Measurements from ENCODE around the gene PPP2R5D.
A peak's percentile ranks its signal among the peaks of the same experiment; 100 is the strongest.
"Not testable (repeated sequence)": the region's sequence is repeated elsewhere in the genome, so short reads cannot be mapped to it uniquely, and the experiment has no call there.

The PPP2R5D gene

GRCh38 chr6:42947950-42948349, 36.4 kb upstream of the PPP2R5D start:
- H3K27ac ChIP-seq (ENCODE audit: low read depth, low read length, severe bottlenecking), result no peak overlapping the region
- no peaks in the 10 kb centered on the region for H3K9me3 ChIP-seq (ENCODE audit: control insufficient read depth, low read length)
- no peaks in the 10 kb centered on the region for H3K4me1 ChIP-seq (ENCODE audit: control insufficient read depth, insufficient read depth, low read length, poor library complexity, severe bottlenecking)

GRCh38 chr6:42952389-42952788, 32.0 kb upstream of the PPP2R5D start:
- H3K9me3 ChIP-seq (ENCODE audit: control insufficient read depth, low read length), result no peaks in the 10 kb centered on the region
- WGBS, 2 experiments (ENCODE audit: insufficient coverage in 2 of 2), result 100% methylated on average over 1 to 2 of the region's 4 CpGs
- no peaks in the 10 kb centered on the region for H3K36me3 ChIP-seq (ENCODE audit: control insufficient read depth, insufficient read depth, low read length)
- H3K4me3 ChIP-seq (ENCODE audit: extremely low read depth, insufficient read depth, low read length, poor library complexity, severe bottlenecking), result no peak overlapping the region
- H3K4me1 ChIP-seq (ENCODE audit: control insufficient read depth, insufficient read depth, low read length, poor library complexity, severe bottlenecking), result no peaks in the 10 kb centered on the region
- H3K27ac ChIP-seq (ENCODE audit: low read depth, low read length, severe bottlenecking), result no peak overlapping the region

More at GRCh38 chr6:42947950-42948349, 36.4 kb upstream of the PPP2R5D start:
- Histone ChIP-seq H3K4me3 (ENCODE audit: extremely low read depth, insufficient read depth, low read length, poor library complexity, severe bottlenecking) (no peak overlapping the region), H3K36me3 (ENCODE audit: control insufficient read depth, insufficient read depth, low read length) (peaks cover 22% of the 10 kb centered on the region)

DNA sequence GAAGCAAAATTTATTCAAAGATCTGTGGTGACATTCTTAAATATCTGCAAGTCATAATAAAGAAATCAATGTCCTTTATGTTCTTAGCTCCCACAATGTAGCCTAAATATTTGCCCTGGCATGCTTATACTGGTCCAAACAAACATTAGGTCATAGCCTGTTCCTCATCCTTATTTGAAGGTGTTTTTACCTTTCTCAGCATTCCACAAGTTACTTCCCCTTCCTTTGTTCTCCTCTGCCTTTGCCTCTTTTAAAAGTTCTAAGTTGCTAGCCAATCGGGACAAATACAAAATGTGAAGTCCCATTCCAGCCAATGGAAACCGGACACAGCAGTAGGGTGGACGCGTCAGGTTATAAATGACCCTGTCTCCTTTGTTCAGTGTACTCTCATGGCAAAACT, 30.0 kb upstream of the PPP2R5D start:
- 92 to 96% methylated on average over 3 to 4 of the region's 4 CpGs for WGBS, 2 experiments (ENCODE audit: insufficient coverage in 2 of 2)
- not testable (repeated sequence) for H3K4me1 ChIP-seq (ENCODE audit: control insufficient read depth, insufficient read depth, low read length, poor library complexity, severe bottlenecking); H3K36me3 ChIP-seq (ENCODE audit: control insufficient read depth, insufficient read depth, low read length); H3K27ac ChIP-seq (ENCODE audit: low read depth, low read length, severe bottlenecking); H3K9me3 ChIP-seq (ENCODE audit: control insufficient read depth, low read length); H3K4me3 ChIP-seq (ENCODE audit: extremely low read depth, insufficient read depth, low read length, poor library complexity, severe bottlenecking)

- Histone ChIP-seq H3K27ac (ENCODE audit: low read depth, low read length, severe bottlenecking) (no peak overlapping the region), H3K4me3 (ENCODE audit: extremely low read depth, insufficient read depth, low read length, poor library complexity, severe bottlenecking) (no peak overlapping the region), H3K9me3 (ENCODE audit: control insufficient read depth, low read length) (no peaks in the 10 kb centered on the region), H3K36me3 (ENCODE audit: control insufficient read depth, insufficient read depth, low read length) (peaks cover 3% of the 10 kb centered on the region), H3K4me1 (ENCODE audit: control insufficient read depth, insufficient read depth, low read length, poor library complexity, severe bottlenecking) (peaks cover 8% of the 10 kb centered on the region)
- WGBS, 2 experiments (ENCODE audit: insufficient coverage in 2 of 2), result no CpG with 5 or more reads among the region's 8 CpGs
Observed at GRCh38 chr6:42958125-42958524, 26.2 kb upstream of the PPP2R5D start.

- H3K4me3 ChIP-seq (ENCODE audit: extremely low read depth, insufficient read depth, low read length, poor library complexity, severe bottlenecking), result peak overlapping the region; percentile 37
- H3K9me3 ChIP-seq (ENCODE audit: control insufficient read depth, low read length), result no peaks in the 10 kb centered on the region
- peaks cover 8% of the 10 kb centered on the region for H3K4me1 ChIP-seq (ENCODE audit: control insufficient read depth, insufficient read depth, low read length, poor library complexity, severe bottlenecking)
- no peak overlapping the region for H3K27ac ChIP-seq (ENCODE audit: low read depth, low read length, severe bottlenecking)
- H3K36me3 ChIP-seq (ENCODE audit: control insufficient read depth, insufficient read depth, low read length), result peaks cover 3% of the 10 kb centered on the region
- WGBS, 2 experiments (ENCODE audit: insufficient coverage in 2 of 2), result 28 to 37% methylated on average over 11 to 12 of the region's 13 CpGs
Observed at GRCh38 chr6:42959917-42960242, 24.5 kb upstream of the PPP2R5D start.

DNA sequence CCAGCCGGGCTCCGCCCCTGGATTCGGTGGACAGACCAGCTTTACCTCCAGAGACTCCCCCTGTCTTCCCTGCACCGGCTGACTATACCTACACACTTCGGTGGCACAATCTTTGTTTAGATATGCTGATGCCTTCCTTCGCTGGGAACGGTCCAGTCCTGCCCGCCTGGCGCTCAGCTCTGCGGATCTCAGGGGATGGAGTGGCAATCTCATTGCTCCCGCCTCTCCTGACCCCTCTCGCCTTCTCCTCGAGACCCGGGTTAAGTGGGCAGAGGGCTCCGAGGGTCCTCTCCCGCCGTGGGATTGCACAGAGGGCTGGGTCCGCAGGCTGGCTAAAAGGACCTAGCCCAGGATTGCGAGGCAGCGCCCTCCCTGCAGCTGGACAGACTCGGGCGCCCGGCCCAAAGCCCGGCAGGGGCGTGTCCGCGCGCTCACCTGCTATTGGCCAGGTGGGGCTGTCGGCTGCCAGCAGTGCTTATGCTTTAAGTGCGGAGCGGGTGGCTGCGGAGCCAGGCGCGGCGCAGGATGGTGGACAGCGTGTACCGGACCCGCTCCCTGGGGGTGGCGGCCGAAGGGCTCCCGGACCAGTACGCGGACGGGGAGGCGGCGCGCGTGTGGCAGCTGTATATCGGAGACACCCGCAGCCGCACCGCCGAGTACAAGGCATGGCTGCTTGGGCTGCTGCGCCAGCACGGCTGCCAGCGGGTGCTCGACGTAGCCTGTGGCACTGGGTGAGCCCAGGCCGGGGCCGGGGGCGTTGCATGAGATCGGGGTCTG, 23.9 kb upstream of the PPP2R5D start, which contains the start of gene GNMT:
Gene GNMT, plus strand, starts transcription at position 512 of the 777 bp plus-strand sequence. Its CDS starts 14 bp downstream, at position 526.
- Histone ChIP-seq H3K4me1 (ENCODE audit: control insufficient read depth, insufficient read depth, low read length, poor library complexity, severe bottlenecking) (peaks cover 8% of the 10 kb centered on the region), H3K4me3 (ENCODE audit: extremely low read depth, insufficient read depth, low read length, poor library complexity, severe bottlenecking) (peak within 1 kb of the TSS; percentile 37), H3K36me3 (ENCODE audit: control insufficient read depth, insufficient read depth, low read length) (peaks cover 3% of the 10 kb centered on the region), H3K27ac (ENCODE audit: low read depth, low read length, severe bottlenecking) (no peak within 1 kb of the TSS), H3K9me3 (ENCODE audit: control insufficient read depth, low read length) (no peaks in the 10 kb centered on the region)
- 6 to 7% methylated on average over 52 to 60 of the region's 62 CpGs for WGBS, 2 experiments (ENCODE audit: insufficient coverage in 2 of 2)

DNA sequence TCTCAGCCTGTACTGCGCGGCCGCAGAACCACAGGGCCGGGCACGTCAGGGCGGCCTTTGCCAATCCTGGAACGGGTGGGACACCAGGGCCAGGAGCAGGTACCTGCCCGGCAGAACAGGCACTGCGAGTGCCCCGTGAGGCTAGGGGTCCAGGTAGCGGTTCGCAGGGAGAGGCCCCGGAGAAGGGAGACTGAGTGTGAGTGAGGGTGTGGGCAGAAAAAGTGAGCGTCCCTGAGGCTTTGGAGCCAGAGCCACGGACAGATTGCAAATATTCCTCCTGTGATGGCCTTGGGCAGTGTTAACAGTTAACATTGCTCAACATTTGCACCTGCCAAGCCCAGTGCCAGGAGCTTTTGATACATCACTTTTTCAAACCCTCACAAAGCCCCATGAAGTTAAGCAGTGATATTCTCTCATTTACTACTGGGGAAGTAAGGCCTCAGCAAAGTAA, 23.3 kb upstream of the PPP2R5D start:
- Histone ChIP-seq H3K4me3 (ENCODE audit: extremely low read depth, insufficient read depth, low read length, poor library complexity, severe bottlenecking) (peak overlapping the region; percentile 37), H3K4me1 (ENCODE audit: control insufficient read depth, insufficient read depth, low read length, poor library complexity, severe bottlenecking) (peaks cover 8% of the 10 kb centered on the region), H3K36me3 (ENCODE audit: control insufficient read depth, insufficient read depth, low read length) (peaks cover 3% of the 10 kb centered on the region), H3K9me3 (ENCODE audit: control insufficient read depth, low read length) (no peaks in the 10 kb centered on the region), H3K27ac (ENCODE audit: low read depth, low read length, severe bottlenecking) (no peak overlapping the region)
- 44% methylated on average over 13 to 15 of the region's 15 CpGs for WGBS, 2 experiments (ENCODE audit: insufficient coverage in 2 of 2)

GRCh38 chr6:42962096-42962495, 22.3 kb upstream of the PPP2R5D start:
- WGBS, 2 experiments (ENCODE audit: insufficient coverage in 2 of 2), result 93 to 95% methylated on average over 8 to 11 of the region's 12 CpGs
- no peaks in the 10 kb centered on the region for H3K9me3 ChIP-seq (ENCODE audit: control insufficient read depth, low read length)
- peaks cover 8% of the 10 kb centered on the region for H3K36me3 ChIP-seq (ENCODE audit: control insufficient read depth, insufficient read depth, low read length)
- no peak overlapping the region for H3K27ac ChIP-seq (ENCODE audit: low read depth, low read length, severe bottlenecking)
- no peak overlapping the region for H3K4me3 ChIP-seq (ENCODE audit: extremely low read depth, insufficient read depth, low read length, poor library complexity, severe bottlenecking)
- H3K4me1 ChIP-seq (ENCODE audit: control insufficient read depth, insufficient read depth, low read length, poor library complexity, severe bottlenecking), result peaks cover 8% of the 10 kb centered on the region

DNA sequence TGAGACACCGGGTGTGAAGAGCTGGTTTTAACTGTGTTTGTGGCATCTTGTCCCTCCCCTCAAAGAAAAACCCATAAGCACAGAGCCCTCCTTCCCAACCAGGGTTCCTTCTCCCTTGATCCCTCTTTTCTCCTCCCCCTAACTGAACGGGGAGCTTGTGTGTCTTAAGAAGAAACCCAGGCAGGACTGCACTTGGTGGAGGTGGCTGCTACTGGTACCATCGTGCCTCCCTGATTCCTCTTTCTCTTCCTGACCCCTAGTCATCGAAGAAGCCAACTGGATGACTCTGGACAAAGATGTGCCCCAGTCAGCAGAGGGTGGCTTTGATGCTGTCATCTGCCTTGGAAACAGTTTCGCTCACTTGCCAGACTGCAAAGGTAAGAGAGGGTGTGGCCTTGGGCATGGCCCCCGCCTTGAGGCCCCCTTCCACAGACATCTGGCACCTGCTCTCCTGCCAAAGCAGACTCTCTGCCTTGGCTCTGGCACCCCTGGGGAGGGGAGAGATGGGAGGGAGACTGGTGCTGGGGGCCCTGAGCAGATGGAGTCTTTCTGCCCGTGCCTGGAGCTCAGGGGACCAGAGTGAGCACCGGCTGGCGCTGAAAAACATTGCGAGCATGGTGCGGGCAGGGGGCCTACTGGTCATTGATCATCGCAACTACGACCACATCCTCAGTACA, 21.7 kb upstream of the PPP2R5D start:
- 95 to 98% methylated on average over 7 to 8 of the region's 13 CpGs for WGBS, 2 experiments (ENCODE audit: insufficient coverage in 2 of 2)
- Histone ChIP-seq H3K27ac (ENCODE audit: low read depth, low read length, severe bottlenecking) (no peak overlapping the region), H3K9me3 (ENCODE audit: control insufficient read depth, low read length) (no peaks in the 10 kb centered on the region), H3K4me3 (ENCODE audit: extremely low read depth, insufficient read depth, low read length, poor library complexity, severe bottlenecking) (no peak overlapping the region), H3K4me1 (ENCODE audit: control insufficient read depth, insufficient read depth, low read length, poor library complexity, severe bottlenecking) (peaks cover 8% of the 10 kb centered on the region), H3K36me3 (ENCODE audit: control insufficient read depth, insufficient read depth, low read length) (peaks cover 8% of the 10 kb centered on the region)

DNA sequence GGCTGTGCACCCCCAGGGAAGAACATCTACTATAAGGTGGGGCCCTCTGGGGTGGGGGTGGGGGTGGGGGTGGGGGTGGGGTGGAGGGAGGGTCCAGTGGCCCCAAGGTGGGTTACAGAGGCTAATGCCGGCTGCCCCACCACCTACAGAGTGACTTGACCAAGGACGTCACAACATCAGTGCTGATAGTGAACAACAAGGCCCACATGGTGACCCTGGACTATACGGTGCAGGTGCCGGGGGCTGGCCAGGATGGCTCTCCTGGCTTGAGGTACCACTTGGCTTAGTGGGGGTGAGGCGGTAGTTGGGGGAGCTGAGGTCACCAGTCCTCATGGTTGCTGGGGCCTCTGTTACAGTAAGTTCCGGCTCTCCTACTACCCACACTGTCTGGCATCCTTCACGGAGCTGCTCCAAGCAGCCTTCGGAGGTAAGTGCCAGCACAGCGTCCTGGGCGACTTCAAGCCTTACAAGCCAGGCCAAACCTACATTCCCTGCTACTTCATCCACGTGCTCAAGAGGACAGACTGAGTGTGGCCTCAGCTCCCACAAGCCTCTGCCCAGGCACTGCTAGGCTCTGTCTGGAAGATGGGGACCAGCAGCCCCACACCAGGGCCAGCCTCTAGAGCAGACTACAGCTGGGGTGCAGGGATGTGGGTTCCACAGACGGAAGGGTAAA, 21.1 kb upstream of the PPP2R5D start:
- Histone ChIP-seq H3K9me3 (ENCODE audit: control insufficient read depth, low read length) (no peaks in the 10 kb centered on the region), H3K4me1 (ENCODE audit: control insufficient read depth, insufficient read depth, low read length, poor library complexity, severe bottlenecking) (peaks cover 8% of the 10 kb centered on the region), H3K36me3 (ENCODE audit: control insufficient read depth, insufficient read depth, low read length) (peaks cover 9% of the 10 kb centered on the region), H3K4me3 (ENCODE audit: extremely low read depth, insufficient read depth, low read length, poor library complexity, severe bottlenecking) (no peak overlapping the region), H3K27ac (ENCODE audit: low read depth, low read length, severe bottlenecking) (no peak overlapping the region)
- 89 to 90% methylated on average over 6 to 9 of the region's 12 CpGs for WGBS, 2 experiments (ENCODE audit: insufficient coverage in 2 of 2)

Measured in mesodermal cell (in vitro differentiated cells).